GM12864 (cell line): Measurements from ENCODE around the gene POU2F1.

Source experiments
- DNase-seq: peaks from one replicate; pipeline ENCODE4 v3.0.0-alpha.2; 2011; ENCODE audit warnings: low read depth
- H3K4me3 ChIP-seq: 2 replicates; pipeline ENCODE4 v1.5.1; 2011; ENCODE audit warnings: mild to moderate bottlenecking, low read depth, low read length, control low read depth
- TF ChIP-seq, protein P1 (sequence below): IDR thresholded peaks from 2 replicates; pipeline ENCODE4 v1.5.1; 2011; ENCODE audit warnings: low read depth, mild to moderate bottlenecking, moderate library complexity, low read length, control low read depth, inconsistent platforms; ENCODE audit errors: missing control alignments

Gene POU2F1

DNA sequence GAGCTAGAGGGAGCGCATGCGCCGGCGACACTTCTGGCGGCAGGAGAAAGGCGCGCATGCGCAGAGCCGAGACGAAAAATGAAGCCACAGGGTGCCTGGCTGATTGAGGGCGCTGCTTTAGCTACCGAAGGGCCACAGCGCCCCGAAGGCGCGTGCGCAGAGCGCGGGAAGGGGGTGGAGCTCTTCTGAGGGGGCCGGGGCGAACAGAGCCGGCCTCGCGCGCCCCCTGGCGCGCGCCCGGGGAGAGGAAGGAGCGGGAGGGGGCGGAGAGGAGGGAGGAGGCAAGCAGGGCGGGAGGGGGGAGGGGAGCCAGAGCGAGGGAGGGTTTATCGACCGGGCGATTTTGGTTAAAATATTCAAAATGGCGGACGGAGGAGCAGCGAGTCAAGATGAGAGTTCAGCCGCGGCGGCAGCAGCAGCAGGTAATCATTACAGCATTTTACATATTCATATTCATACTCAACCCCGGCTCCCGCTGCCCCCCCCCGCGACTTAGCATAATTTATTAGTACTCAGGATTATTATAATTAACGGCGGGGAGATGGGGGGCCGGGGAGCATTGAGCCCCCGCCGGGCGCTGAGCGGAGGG, at the start of gene POU2F1:
Gene POU2F1, plus strand, starts transcription at position 350 of the 589 bp plus-strand sequence. Its CDS starts 12 bp downstream, at position 362.
- TF ChIP-seq, protein P1, sequence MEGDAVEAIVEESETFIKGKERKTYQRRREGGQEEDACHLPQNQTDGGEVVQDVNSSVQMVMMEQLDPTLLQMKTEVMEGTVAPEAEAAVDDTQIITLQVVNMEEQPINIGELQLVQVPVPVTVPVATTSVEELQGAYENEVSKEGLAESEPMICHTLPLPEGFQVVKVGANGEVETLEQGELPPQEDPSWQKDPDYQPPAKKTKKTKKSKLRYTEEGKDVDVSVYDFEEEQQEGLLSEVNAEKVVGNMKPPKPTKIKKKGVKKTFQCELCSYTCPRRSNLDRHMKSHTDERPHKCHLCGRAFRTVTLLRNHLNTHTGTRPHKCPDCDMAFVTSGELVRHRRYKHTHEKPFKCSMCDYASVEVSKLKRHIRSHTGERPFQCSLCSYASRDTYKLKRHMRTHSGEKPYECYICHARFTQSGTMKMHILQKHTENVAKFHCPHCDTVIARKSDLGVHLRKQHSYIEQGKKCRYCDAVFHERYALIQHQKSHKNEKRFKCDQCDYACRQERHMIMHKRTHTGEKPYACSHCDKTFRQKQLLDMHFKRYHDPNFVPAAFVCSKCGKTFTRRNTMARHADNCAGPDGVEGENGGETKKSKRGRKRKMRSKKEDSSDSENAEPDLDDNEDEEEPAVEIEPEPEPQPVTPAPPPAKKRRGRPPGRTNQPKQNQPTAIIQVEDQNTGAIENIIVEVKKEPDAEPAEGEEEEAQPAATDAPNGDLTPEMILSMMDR: peak; percentile 55
- peak within 1 kb of the TSS; percentile 90 for H3K4me3 ChIP-seq
- DNase-seq: peak; percentile 91

DNA sequence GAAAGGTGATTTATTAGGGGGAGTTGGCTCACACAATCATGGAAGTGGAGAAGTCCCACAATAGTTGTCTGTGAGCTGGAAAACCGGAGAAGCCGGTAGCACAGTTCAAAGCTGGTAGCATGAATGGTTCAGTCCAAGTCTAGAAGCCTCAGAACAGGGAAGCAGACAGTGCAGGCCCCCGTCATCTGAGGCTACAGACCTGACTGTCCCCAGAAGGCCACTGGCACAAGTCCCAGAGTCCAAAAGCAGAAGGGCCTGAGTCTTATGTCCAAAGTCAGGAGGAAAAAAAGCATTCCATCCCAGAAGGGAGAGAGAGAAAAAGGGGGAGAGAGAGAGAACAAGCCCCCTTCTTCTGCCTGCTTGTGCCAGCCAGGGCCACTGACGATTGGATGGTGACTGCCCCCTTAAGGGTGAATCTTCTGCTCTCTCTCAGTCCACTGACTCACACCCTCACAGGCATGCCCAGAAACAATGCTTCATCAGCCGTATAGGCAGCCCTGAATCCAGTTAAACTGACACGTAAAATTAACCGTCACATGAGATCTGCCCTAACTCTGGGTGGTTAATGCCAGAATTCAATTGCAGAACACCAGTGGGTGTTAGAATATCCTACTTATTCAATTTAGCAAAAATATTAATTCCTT, 49.3 kb upstream of the POU2F1 start:
- TF ChIP-seq, protein P1: no peak
- H3K4me3 ChIP-seq: no peak overlapping the region
- DNase-seq: no peak

DNA sequence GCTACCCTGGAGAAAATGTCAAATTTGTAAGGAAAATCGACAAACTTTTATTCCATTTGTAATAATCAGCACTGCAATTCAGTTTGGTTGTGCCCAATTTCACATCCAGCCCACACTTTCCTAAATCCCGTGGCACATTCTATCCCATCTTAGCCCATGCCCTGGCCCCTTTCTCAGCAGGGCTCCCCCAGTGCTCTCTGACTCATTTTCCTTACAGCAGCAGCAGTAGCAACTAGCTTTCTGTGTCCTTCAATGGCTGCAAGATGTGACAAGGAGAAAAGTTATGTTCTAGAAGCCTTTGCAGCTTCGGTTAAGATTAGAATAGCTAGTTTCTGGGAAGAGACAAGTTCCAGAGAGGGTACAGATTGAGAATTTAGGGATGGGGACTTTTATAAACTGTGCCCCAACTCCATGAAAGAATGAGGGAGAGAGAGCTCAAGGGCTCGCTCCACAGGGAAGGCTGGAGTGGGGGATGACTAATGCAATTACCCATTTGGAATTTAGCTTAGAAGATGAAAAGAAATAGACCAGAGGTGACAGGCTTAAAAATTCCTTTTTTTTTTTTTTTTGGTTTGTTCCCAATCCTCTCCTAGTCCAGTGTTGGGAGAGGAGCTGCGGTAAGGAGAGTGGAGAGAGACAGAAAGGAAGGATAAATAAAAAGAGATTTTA, 47.0 kb upstream of the POU2F1 start:
- no peak for DNase-seq
- H3K4me3 ChIP-seq: no peak overlapping the region
- TF ChIP-seq, protein P1: no peak

DNA sequence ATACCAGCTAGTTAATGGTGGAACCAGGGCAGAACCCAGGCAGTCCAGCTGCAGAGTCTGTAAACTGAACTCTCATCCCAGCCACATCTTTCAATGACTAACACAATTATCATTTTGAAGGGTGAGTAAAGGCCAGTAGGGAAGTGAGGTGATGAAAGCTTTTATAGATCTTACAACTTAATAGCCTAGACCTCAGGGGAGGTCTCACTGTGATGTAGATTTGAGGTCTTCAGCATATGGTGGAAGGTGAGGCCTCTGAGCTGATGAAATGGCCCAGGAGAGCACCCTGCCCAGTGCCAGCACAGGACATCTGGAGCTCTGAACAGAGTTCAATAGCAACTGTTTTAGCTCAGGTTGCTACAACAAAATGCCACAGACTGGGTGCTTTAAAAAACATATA, 44.8 kb upstream of the POU2F1 start:
- DNase-seq: no peak
- no peak overlapping the region for H3K4me3 ChIP-seq
- TF ChIP-seq, protein P1: no peak

DNA sequence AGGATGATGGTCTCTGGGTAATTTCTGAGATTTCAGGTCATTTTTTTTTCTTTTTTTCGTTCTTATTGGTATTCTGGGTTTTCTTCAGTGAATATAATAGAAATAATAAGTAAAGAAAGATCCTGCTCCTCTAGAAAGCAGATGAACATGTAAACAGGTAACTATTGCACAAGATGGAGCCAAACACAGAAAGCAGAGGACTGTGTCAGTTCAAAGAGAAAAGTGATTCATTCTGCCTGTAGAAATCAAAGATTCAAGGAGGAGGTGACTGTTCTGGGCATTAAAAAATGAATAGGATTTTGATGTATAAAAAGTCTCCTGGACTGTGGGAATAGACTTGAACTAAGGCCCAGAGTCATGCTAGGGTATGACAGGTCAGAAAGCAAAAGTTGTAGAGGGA, 41.9 kb upstream of the POU2F1 start:
- H3K4me3 ChIP-seq: no peak overlapping the region
- TF ChIP-seq, protein P1: no peak
- no peak for DNase-seq

DNA sequence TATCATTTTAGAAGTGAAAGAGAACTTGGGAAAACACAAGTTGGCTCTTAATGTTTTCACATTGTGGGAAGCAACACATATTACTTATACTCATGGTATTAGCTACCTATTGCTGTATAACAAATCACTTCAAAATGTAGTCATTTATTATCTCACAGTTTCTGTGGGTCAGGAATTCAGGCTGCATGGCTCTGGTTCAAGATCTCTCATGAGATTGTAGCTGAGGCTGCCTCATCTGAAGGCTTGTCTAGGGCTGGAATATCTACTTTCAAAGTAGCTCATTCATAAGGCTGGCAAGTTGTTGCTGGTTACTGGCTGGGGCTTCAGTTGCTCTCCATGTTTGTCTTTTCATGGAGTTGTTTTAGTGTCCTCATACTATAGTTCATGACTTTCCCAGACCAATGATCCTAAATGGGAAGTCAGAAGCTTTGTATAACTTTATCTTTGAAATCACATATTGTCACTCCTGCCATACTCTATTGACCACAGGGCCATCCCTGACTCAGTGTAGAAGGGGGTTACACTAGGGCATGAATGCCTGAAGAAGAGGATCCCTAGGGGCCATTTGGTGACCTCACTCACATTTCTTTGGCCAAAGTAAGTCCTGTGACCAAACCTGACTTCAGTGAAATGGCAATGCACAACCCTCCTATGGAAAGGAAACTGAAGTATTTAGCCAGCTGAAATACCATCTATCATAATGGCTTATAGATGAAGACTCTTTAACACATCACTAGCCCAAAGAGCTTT, 37.9 kb upstream of the POU2F1 start:
- TF ChIP-seq, protein P1: no peak
- no peak overlapping the region for H3K4me3 ChIP-seq
- DNase-seq: no peak
